Activated CD8-positive, alpha-beta memory T cell treated with anti-CD3 and anti-CD28 coated beads, Interleukin-2, amount 50 U/mL, for 48 hours (primary cell): ENCODE data around the gene SPACDR.

Experiments
- DNase-seq: peaks from one replicate; pipeline ENCODE4 v3.0.0-alpha.2; 2020

The SPACDR gene

GRCh38 chr7:100407285-100408180, 56.5 kb downstream of the SPACDR start:
- DNase-seq, result no peak

DNA sequence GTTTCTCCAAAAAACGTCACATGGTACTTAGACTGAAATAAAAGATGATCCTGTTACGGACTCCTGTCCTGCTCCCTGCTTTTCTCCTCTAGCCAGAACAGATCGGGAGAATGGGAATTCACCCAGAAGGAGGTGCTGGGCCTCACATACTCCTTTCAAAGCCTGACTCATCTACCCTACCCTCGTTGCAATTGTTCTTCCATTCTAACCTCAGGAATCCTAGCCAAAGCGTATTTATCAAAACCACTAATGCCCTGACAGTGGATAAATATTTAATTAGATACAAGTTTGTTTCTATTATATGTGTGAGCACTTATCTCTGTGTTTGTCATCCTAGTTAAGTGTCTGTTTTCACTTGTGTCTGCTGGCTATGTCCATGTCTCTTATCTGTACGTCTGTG, 57.3 kb downstream of the SPACDR start:
- no peak for DNase-seq
